Tibial nerve (tissue), 4 donors: ENCODE measurements around the gene JUN. TPM values are rescaled to one million over a fixed set of nuclear protein-coding genes. Genes with fewer than 3 reads are reported as not detected.
"Not testable (repeated sequence)": the region's sequence is repeated elsewhere in the genome, so short reads cannot be mapped to it uniquely, and the experiment has no call there.

Experiments used
- DNase-seq, 2 donors: peaks; one replicate each; pipeline ENCODE4 v3.0.0-alpha.2; 2019; ENCODE audit warnings: low spot score in 2 of 2
- H3K27ac ChIP-seq, 4 donors: fragments of 200-600 bp; sonication (generic) in 3 of 4; one replicate each; pipeline ENCODE4 v1.5.1; 2017 to 2019; ENCODE audit warnings: mild to moderate bottlenecking in 1 of 4
- H3K27me3 ChIP-seq, 2 donors: fragments of 200-600 bp; sonication (generic) in 1 of 2; one replicate each; pipeline versions ENCODE4 v1.5.1 to v1.6.0; 2017 to 2019
- H3K36me3 ChIP-seq, 3 donors: fragments of 200-600 bp; sonication (generic); one replicate each; pipeline ENCODE4 v1.5.1; 2018 to 2019
- H3K4me1 ChIP-seq, 4 donors: fragments of 200-600 bp; sonication (generic) in 3 of 4; one replicate each; pipeline ENCODE4 v1.5.1; 2017 to 2019
- H3K4me3 ChIP-seq, 4 donors: fragments of 200-600 bp; sonication (generic) in 3 of 4; one replicate each; pipeline ENCODE4 v1.5.1; 2017 to 2019; ENCODE audit warnings: mild to moderate bottlenecking in 1 of 4, moderate library complexity in 1 of 4
- H3K9me3 ChIP-seq, 4 donors: fragments of 200-600 bp; sonication (generic) in 3 of 4; one replicate each; pipeline ENCODE4 v1.5.1; 2017 to 2019
- EP300 ChIP-seq, 2 donors: sonication (generic); formaldehyde crosslinking; IDR thresholded peaks; one replicate each; pipeline ENCODE4 v1.6.1; 2017; ENCODE audit warnings: antibody characterized with exemption in 2 of 2, mild to moderate bottlenecking in 1 of 2
- POLR2A ChIP-seq, 2 donors: fragments of 450-650 bp; IDR thresholded peaks; one replicate each; pipeline ENCODE4 v1.6.1; 2017; ENCODE audit warnings: antibody characterized with exemption in 2 of 2, mild to moderate bottlenecking in 2 of 2, moderate library complexity in 2 of 2
- WGBS, 2 donors: methylation state at CpG; one replicate each; pipeline ENCODE4 v1.1.5; 2018; 5-methylcytosine and 5-hydroxymethylcytosine counted together
- total RNA-seq, 4 donors: library from RNA; depleted of rRNA; stranded (reverse); fragments of >200 nt; gene quantifications; one replicate each; pipeline ENCODE4 v1.1.0, GENCODE V29; 2016
- TF ChIP-seq, protein P1 (sequence below), 5 experiments: fragments of 200-600 bp in 3 of 5; fragments of 450-650 bp in 2 of 5; sonication (generic) in 3 of 5; IDR thresholded peaks; one replicate each; pipeline ENCODE4 v1.5.1; 2016 to 2019; ENCODE audit warnings: antibody characterized with exemption in 5 of 5, mild to moderate bottlenecking in 3 of 5, moderate library complexity in 2 of 5

The JUN gene
- total RNA-seq, 4 donors from 2014 or later: 169 to 267 (median 192) TPM

- Histone ChIP-seq H3K4me1 (peaks cover 0 to 3% (median 0%) of the 10 kb centered on the region in 4 donors), H3K27me3 (no peaks in the 10 kb centered on the region), H3K27ac (no peak overlapping the region), H3K36me3 (no peaks in the 10 kb centered on the region), H3K9me3 (no peaks in the 10 kb centered on the region), H3K4me3 (no peak overlapping the region)
- DNase-seq: no peak
- 81 to 86% methylated on average over 3 of the region's 3 CpGs for WGBS, 2 donors
- no peak for TF ChIP-seq EP300 (IDR thresholded peaks at IDR 0.05)
- TF ChIP-seq, protein P1, sequence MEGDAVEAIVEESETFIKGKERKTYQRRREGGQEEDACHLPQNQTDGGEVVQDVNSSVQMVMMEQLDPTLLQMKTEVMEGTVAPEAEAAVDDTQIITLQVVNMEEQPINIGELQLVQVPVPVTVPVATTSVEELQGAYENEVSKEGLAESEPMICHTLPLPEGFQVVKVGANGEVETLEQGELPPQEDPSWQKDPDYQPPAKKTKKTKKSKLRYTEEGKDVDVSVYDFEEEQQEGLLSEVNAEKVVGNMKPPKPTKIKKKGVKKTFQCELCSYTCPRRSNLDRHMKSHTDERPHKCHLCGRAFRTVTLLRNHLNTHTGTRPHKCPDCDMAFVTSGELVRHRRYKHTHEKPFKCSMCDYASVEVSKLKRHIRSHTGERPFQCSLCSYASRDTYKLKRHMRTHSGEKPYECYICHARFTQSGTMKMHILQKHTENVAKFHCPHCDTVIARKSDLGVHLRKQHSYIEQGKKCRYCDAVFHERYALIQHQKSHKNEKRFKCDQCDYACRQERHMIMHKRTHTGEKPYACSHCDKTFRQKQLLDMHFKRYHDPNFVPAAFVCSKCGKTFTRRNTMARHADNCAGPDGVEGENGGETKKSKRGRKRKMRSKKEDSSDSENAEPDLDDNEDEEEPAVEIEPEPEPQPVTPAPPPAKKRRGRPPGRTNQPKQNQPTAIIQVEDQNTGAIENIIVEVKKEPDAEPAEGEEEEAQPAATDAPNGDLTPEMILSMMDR (IDR thresholded peaks at IDR 0.05): no peak
- TF ChIP-seq POLR2A (IDR thresholded peaks at IDR 0.05): no peak
Observed at GRCh38 chr1:58804853-58805565, 21.2 kb upstream of the JUN start.

GRCh38 chr1:58803858-58804257 is 20.0 kb upstream of the JUN start:
- TF ChIP-seq EP300 (IDR thresholded peaks at IDR 0.05): no peak
- TF ChIP-seq, protein P1 (IDR thresholded peaks at IDR 0.05): no peak
- no peak for TF ChIP-seq POLR2A (IDR thresholded peaks at IDR 0.05)
- no peaks in the 10 kb centered on the region for H3K36me3 ChIP-seq
- H3K4me1 ChIP-seq: no peaks in the 10 kb centered on the region
- WGBS, 2 donors: 88 to 98% methylated on average over 2 of the region's 2 CpGs
- DNase-seq: no peak
- H3K27ac ChIP-seq: no peak overlapping the region
- no peaks in the 10 kb centered on the region for H3K9me3 ChIP-seq
- no peaks in the 10 kb centered on the region for H3K27me3 ChIP-seq
- no peak overlapping the region for H3K4me3 ChIP-seq

- WGBS, 2 donors: 38 to 48% methylated on average over 5 of the region's 5 CpGs
- Histone ChIP-seq H3K9me3 (no peaks in the 10 kb centered on the region), H3K4me1 (no peaks in the 10 kb centered on the region), H3K36me3 (no peaks in the 10 kb centered on the region), H3K27ac (no peak overlapping the region), H3K4me3 (no peak overlapping the region), H3K27me3 (no peaks in the 10 kb centered on the region)
- DNase-seq: no peak
- TF ChIP-seq, protein P1 (IDR thresholded peaks at IDR 0.05): no peak
Observed at GRCh38 chr1:58802640-58803399, 19.0 kb upstream of the JUN start.

- WGBS, 2 donors: 97 to 100% methylated on average over 1 of the region's 1 CpG
- H3K4me1 ChIP-seq, H3K4me3 ChIP-seq, DNase-seq, H3K9me3 ChIP-seq, H3K27ac ChIP-seq, H3K27me3 ChIP-seq, H3K36me3 ChIP-seq: not testable (repeated sequence)
Observed at GRCh38 chr1:58801286-58801685, 17.4 kb upstream of the JUN start.

DNA sequence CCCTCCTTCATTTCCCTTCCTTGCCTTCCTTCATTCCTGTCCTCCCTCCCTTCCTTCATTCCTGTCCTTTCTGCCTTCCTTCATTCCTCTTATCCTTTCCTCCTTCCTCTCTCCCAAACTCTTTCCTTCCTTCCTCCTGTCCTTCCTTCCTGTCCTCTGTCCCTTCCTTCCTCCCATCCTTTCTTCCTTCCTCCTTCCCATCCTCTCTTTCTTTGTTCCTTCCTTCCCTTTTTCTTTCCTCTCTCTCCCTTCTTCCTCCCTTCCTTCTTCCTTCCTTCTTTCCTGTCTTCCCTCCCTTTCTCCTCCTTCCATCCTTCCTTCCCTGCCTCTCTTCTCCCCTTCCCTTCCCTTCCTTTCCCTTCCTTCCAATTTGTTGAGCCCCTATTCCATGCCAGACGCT is 15.8 kb upstream of the JUN start:
- TF ChIP-seq EP300 (IDR thresholded peaks at IDR 0.05) (no peak), POLR2A (IDR thresholded peaks at IDR 0.05) (no peak)
- TF ChIP-seq, protein P1 (IDR thresholded peaks at IDR 0.05): no peak
- H3K4me3 ChIP-seq: no peak overlapping the region
- H3K27ac ChIP-seq: no peak overlapping the region
- 92% methylated on average over 1 of the region's 1 CpG for whole genome bisulfite sequencing, 2 donors
- no peak for DNase-seq
- H3K4me1 ChIP-seq: no peaks in the 10 kb centered on the region
- H3K9me3 ChIP-seq: no peaks in the 10 kb centered on the region
- no peaks in the 10 kb centered on the region for H3K27me3 ChIP-seq
- H3K36me3 ChIP-seq: no peaks in the 10 kb centered on the region
